Endothelial cell of umbilical vein (primary cell): ENCODE measurements around the gene HSD17B11. TPM values are rescaled to one million over a fixed set of nuclear protein-coding genes. Genes with fewer than 3 reads are reported as not detected.

ENCODE experiments used
- BruUV-seq: library from RNA; stranded (reverse); fragments of 400-500 nt; replicated peaks from 2 replicates; lab custom pipeline; 2021; lab: Mats Ljungman, UMichigan
- CTCF ChIA-PET: fragments of 300-600, 350-600 bp; sonication (Branson Sonifier 250); formaldehyde crosslinking; loops from one replicate; lab custom pipeline; 2021; ENCODE audit warnings: antibody characterized with exemption, inconsistent platforms; lab: Charles Lee
- POLR2A ChIA-PET: fragments of 300-600, 350-600 bp; sonication (Branson Sonifier 250); formaldehyde crosslinking; loops from one replicate; lab custom pipeline; 2021; ENCODE audit warnings: antibody characterized with exemption, inconsistent platforms; lab: Charles Lee
- DNase-seq: peaks from one replicate; pipeline ENCODE4 v3.0.0-alpha.2; 2011; ENCODE audit warnings: low read depth, low spot score
- FAIRE-seq: peaks from 2 replicates; lab custom pipeline; 2011; peaks lifted over from hg19 to GRCh38; lab: Jason Lieb, UNC
- H2AFZ ChIP-seq: 2 replicates; pipeline ENCODE4 v1.6.0; 2012; ENCODE audit warnings: low read depth, low read length, control low read depth, inconsistent platforms
- H3K27ac ChIP-seq: 2 replicates; pipeline ENCODE4 v1.5.1; 2011; ENCODE audit warnings: low read depth, mild to moderate bottlenecking, control low read depth, low read length, moderate library complexity; ENCODE audit not compliant: insufficient read depth
- H3K27me3 ChIP-seq, 2 experiments: 2 replicates each; pipeline versions ENCODE4 v1.6.0 to v1.6.1; 2011; ENCODE audit warnings: low read length in 2 of 2, mixed read lengths in 1 of 2; ENCODE audit not compliant: control insufficient read depth in 2 of 2, insufficient read depth in 2 of 2
- H3K36me3 ChIP-seq, 2 experiments: 2 replicates in 1 of 2; 3 replicates in 1 of 2; pipeline ENCODE4 v1.5.1; 2011; ENCODE audit warnings: low read length in 2 of 2, mild to moderate bottlenecking in 1 of 2, moderate library complexity in 1 of 2; ENCODE audit not compliant: control insufficient read depth in 2 of 2, insufficient read depth in 2 of 2; ENCODE audit errors: extremely low read depth in 1 of 2
- H3K4me1 ChIP-seq: 3 replicates; pipeline ENCODE4 v1.5.1; 2011; ENCODE audit warnings: mild to moderate bottlenecking, low read length; ENCODE audit not compliant: control insufficient read depth, insufficient read depth; ENCODE audit errors: extremely low read depth
- H3K4me2 ChIP-seq: 2 replicates; pipeline ENCODE4 v1.6.1; 2011; ENCODE audit warnings: low read length, control low read depth, mixed read lengths; ENCODE audit not compliant: insufficient read depth
- H3K4me3 ChIP-seq, 3 experiments: fragments of 200-600 bp in 1 of 3; sonication (generic), shearing (Covaris generic) in 1 of 3; replicated peaks in 1 of 3; 2 replicates each; pipeline ENCODE4 v1.5.1; 2011 to 2016; ENCODE audit warnings: control low read depth in 3 of 3, low read length in 3 of 3, mild to moderate bottlenecking in 2 of 3, inconsistent platforms in 1 of 3, low read depth in 1 of 3, moderate library complexity in 1 of 3; ENCODE audit not compliant: insufficient read depth in 1 of 3
- H3K79me2 ChIP-seq: 2 replicates; pipeline ENCODE4 v1.6.0; 2012; ENCODE audit warnings: low read length, inconsistent platforms; ENCODE audit not compliant: control insufficient read depth, insufficient read depth
- H3K9ac ChIP-seq: replicated peaks from 2 replicates; pipeline ENCODE3; 2011; ENCODE audit warnings: low read length, control low read depth; ENCODE audit not compliant: insufficient read depth; ENCODE audit errors: extremely low read depth
- H3K9me1 ChIP-seq: replicated peaks from 3 replicates; pipeline ENCODE4 v1.6.0; 2011; ENCODE audit warnings: mild to moderate bottlenecking, low read length; ENCODE audit not compliant: control insufficient read depth, insufficient read depth; ENCODE audit errors: extremely low read depth
- H3K9me3 ChIP-seq: replicated peaks from 2 replicates; pipeline ENCODE4 v1.5.1; 2012; ENCODE audit warnings: low read length, inconsistent platforms; ENCODE audit not compliant: control insufficient read depth, insufficient read depth
- H4K20me1 ChIP-seq: replicated peaks from 2 replicates; pipeline ENCODE3; 2011; ENCODE audit warnings: mild to moderate bottlenecking, low read length; ENCODE audit not compliant: control insufficient read depth, insufficient read depth; ENCODE audit errors: extremely low read depth
- EZH2 ChIP-seq: IDR thresholded peaks from 2 replicates; pipeline ENCODE4 v1.6.1; 2012; ENCODE audit warnings: borderline replicate concordance, low read depth, mild to moderate bottlenecking, moderate library complexity, low read length, inconsistent platforms; ENCODE audit not compliant: severe bottlenecking
- FOS ChIP-seq: IDR thresholded peaks from 2 replicates; pipeline ENCODE4 v1.6.1; 2011; ENCODE audit warnings: mild to moderate bottlenecking, low read length, moderate library complexity, borderline replicate concordance; ENCODE audit not compliant: insufficient read depth
- GATA2 ChIP-seq: IDR thresholded peaks from 2 replicates; pipeline ENCODE4 v1.7.0; 2011; ENCODE audit warnings: low read depth, mild to moderate bottlenecking, moderate library complexity, mixed read lengths, low read length; ENCODE audit not compliant: insufficient read length, insufficient read depth
- JUN ChIP-seq: IDR thresholded peaks from 2 replicates; pipeline ENCODE4 v1.6.1; 2011; ENCODE audit warnings: borderline replicate concordance, low read depth; ENCODE audit not compliant: insufficient read length, insufficient read depth
- MAX ChIP-seq: IDR thresholded peaks from 2 replicates; pipeline ENCODE4 v1.6.1; 2011; ENCODE audit not compliant: insufficient read depth, insufficient read length
- POLR2A ChIP-seq: IDR thresholded peaks from 2 replicates; pipeline ENCODE4 v1.6.1; 2012; ENCODE audit warnings: low read depth, mild to moderate bottlenecking, control low read depth, low read length
- POLR2AphosphoS5 ChIP-seq: IDR thresholded peaks from 2 replicates; pipeline ENCODE4 v1.6.1; 2012; ENCODE audit warnings: low read depth, mild to moderate bottlenecking, control low read depth, low read length, moderate library complexity; ENCODE audit not compliant: insufficient read depth
- dilution Hi-C: fragments of 300-500 bp; cut with MboI; formaldehyde crosslinking; loops from one replicate; pipeline ENCODE4 v1.15.0; 2019; ENCODE audit warnings: low sequenced_read_pairs; ENCODE audit not compliant: extremely low pct_ligation_motif_present
- intact Hi-C: fragments of 100-400 bp; cut with micrococcal nuclease; formaldehyde crosslinking; loops from one replicate; pipeline ENCODE4 v1.10.0; 2022
- polyA plus RNA-seq, 4 experiments: library from polyadenylated mRNA; depleted of rRNA in 3 of 4; stranded (reverse) in 3 of 4; unstranded in 1 of 4; fragments of >200 nt; gene quantifications; 2 replicates each; pipeline versions ENCODE4 v1.2.1 to v1.2.3, GENCODE V29; 2011 to 2012; ENCODE audit warnings: missing spikeins in 1 of 4
- total RNA-seq: library from RNA; stranded (reverse); gene quantifications from 2 replicates; pipeline ENCODE4 v1.2.3, GENCODE V29; 2021
- TF ChIP-seq, protein P1 (sequence below), 2 donors: IDR thresholded peaks; 1 replicate in 1 of 2; 2 replicates in 1 of 2; pipeline ENCODE4 v1.5.1; 2011; ENCODE audit warnings: low read length in 2 of 2, mild to moderate bottlenecking in 2 of 2, moderate library complexity in 2 of 2, control low read depth in 1 of 2, inconsistent platforms in 1 of 2, low read depth in 1 of 2; ENCODE audit not compliant: insufficient read depth in 1 of 2; ENCODE audit errors: extremely low read depth in 1 of 2

Gene HSD17B11
- total and polyA plus RNA-seq, 2 donors (not counting 3 experiments of a cell fraction or from before 2014, with no cell fraction given), result 10.7 to 21.1 TPM

DNA sequence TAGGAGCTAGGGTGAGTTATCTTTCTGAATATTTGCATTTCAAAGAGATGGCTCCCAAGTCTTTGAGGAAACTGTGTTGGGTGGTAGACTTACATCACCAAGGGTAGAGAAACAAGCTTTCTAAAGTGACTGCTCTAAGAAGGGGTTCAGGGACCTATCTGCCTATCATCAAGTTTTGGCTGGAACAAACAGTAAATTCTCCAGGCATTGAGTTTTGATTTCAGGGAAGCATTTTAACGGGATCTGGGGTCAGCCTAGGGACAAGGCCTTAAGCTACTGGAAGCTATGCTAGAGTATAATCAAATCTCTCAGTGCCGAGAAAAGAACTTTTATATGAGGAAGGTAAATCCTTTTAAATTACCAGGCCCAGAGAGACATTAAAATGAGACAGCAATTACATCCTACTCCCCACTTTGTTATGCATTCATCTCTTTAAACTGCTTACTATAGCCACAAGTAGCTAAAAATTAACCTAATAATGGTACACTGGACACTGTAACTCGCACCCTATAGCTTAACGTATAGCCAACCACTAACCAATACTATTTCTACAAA lies 29.4 kb upstream of the HSD17B11 start:
- intact Hi-C loops, result loop anchor here (5.0 to 10.0 kb wide), 2 partner anchors 237 to 826 kb away; partner anchors contain the start of gene PTPN13
- BruUV-seq, result no TSS peak
- POLR2A ChIA-PET, result interaction anchor here (0.7 kb wide), 1 partner anchor 514 kb away, joined by 3 read pairs; no protein-coding TSS in a partner anchor

More for the DNA sequence above, 29.4 kb upstream of the HSD17B11 start:
- H4K20me1 ChIP-seq, result no peaks in the 10 kb centered on the region
- H3K9ac ChIP-seq, result no peak overlapping the region
- no peak overlapping the region for H3K4me2 ChIP-seq
- CTCF ChIA-PET, result interaction anchor here (0.8 to 1.2 kb wide), 4 partner anchors 9 to 45 kb away, joined by 3 to 5 read pairs (median 4); partner anchors contain the start of gene HSD17B11
- no peak overlapping the region for H2AFZ ChIP-seq
- H3K27me3 ChIP-seq, result no peaks in the 10 kb centered on the region
- TF ChIP-seq, protein P1, sequence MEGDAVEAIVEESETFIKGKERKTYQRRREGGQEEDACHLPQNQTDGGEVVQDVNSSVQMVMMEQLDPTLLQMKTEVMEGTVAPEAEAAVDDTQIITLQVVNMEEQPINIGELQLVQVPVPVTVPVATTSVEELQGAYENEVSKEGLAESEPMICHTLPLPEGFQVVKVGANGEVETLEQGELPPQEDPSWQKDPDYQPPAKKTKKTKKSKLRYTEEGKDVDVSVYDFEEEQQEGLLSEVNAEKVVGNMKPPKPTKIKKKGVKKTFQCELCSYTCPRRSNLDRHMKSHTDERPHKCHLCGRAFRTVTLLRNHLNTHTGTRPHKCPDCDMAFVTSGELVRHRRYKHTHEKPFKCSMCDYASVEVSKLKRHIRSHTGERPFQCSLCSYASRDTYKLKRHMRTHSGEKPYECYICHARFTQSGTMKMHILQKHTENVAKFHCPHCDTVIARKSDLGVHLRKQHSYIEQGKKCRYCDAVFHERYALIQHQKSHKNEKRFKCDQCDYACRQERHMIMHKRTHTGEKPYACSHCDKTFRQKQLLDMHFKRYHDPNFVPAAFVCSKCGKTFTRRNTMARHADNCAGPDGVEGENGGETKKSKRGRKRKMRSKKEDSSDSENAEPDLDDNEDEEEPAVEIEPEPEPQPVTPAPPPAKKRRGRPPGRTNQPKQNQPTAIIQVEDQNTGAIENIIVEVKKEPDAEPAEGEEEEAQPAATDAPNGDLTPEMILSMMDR (IDR thresholded peaks at IDR 0.05; ENCODE audit: extremely low read depth in 1 of 2, insufficient read depth in 1 of 2, low read depth in 1 of 2, low read length in 2 of 2), result no peak
- no peak for TF ChIP-seq MAX
- no peak for TF ChIP-seq POLR2AphosphoS5
- TF ChIP-seq EZH2, result no peak
- TF ChIP-seq JUN, result no peak
- no peak for TF ChIP-seq FOS
- no peak for TF ChIP-seq POLR2A
- no peak for TF ChIP-seq GATA2
- DNase-seq (no peak), FAIRE-seq (no peak)
- no peak overlapping the region for H3K4me3 ChIP-seq
- H3K27ac ChIP-seq, result no peak overlapping the region
- peaks cover 11% of the 10 kb centered on the region for H3K4me1 ChIP-seq
- H3K36me3 ChIP-seq, result no peaks in the 10 kb centered on the region
- dilution Hi-C loops, result no loop called here
- no peaks in the 10 kb centered on the region for H3K9me3 ChIP-seq
- H3K79me2 ChIP-seq, result peaks cover 22% of the 10 kb centered on the region
- H3K9me1 ChIP-seq, result no peaks in the 10 kb centered on the region
